ENCODE data around the gene NSRP1.

GRCh38 chr17:30203471-30203981 is 86.9 kb downstream of the NSRP1 start:
- no peak for TF ChIP-seq EZH2 (IDR thresholded peaks at IDR 0.05; ENCODE audit: borderline replicate concordance, control insufficient read depth, low read depth, low read length)
- no peak for TF ChIP-seq SRF (IDR thresholded peaks at IDR 0.05; ENCODE audit: low read depth in 2 of 2, low read length in 2 of 2)
- no peak for TF ChIP-seq EP300 (IDR thresholded peaks at IDR 0.05; ENCODE audit: borderline replicate concordance in 1 of 2, control insufficient read depth in 1 of 2, low read depth in 2 of 2, low read length in 2 of 2)
- TF ChIP-seq FOS (IDR thresholded peaks at IDR 0.05; ENCODE audit: borderline replicate concordance, extremely low read depth, insufficient read length): no peak
- no peak for TF ChIP-seq MXI1 (IDR thresholded peaks at IDR 0.05; ENCODE audit: low read depth, low read length)
- TF ChIP-seq SPI1 (IDR thresholded peaks at IDR 0.05; ENCODE audit: borderline replicate concordance, insufficient read depth, low read depth, low read length): no peak
- no peak for TF ChIP-seq SIN3A (IDR thresholded peaks at IDR 0.05; ENCODE audit: low read depth, low read length)
- no peak for TF ChIP-seq MLLT1 (IDR thresholded peaks at IDR 0.05)
- TF ChIP-seq EGR1 (IDR thresholded peaks at IDR 0.05; ENCODE audit: borderline replicate concordance in 1 of 2, low read depth in 2 of 2, low read length in 2 of 2): no peak
- TF ChIP-seq RAD21 (IDR thresholded peaks at IDR 0.05; ENCODE audit: insufficient read depth, low read depth, low read length): peak; percentile 40; the same call in 1 of the 2 replicates
- TF ChIP-seq CTCF (IDR thresholded peaks at IDR 0.05 in 2 of 3, conservative IDR thresholded peaks at IDR 0.05 in 1 of 3; ENCODE audit: control insufficient read depth in 2 of 3, extremely low read depth in 1 of 3, insufficient read depth in 1 of 3, low read depth in 3 of 3, low read length in 3 of 3): peak; percentile 33 to 41 (median 40); a peak in 5 of 6 replicates
